Coronary artery (tissue), 2 donors: Measurements from ENCODE around the gene HECTD4.

ENCODE experiments used
- DNase-seq: peaks from one replicate; pipeline ENCODE4 v3.0.0-alpha.2; 2017; ENCODE audit warnings: low spot score
- H3K27ac ChIP-seq, 2 donors: fragments of 200-600 bp; sonication (generic); one replicate each; pipeline ENCODE4 v1.5.1; 2016 to 2019
- H3K4me3 ChIP-seq: fragments of 200-600 bp; sonication (generic); 2 replicates; pipeline ENCODE4 v1.5.1; 2016; ENCODE audit warnings: mild to moderate bottlenecking, moderate library complexity
- TF ChIP-seq, protein P1 (sequence below): fragments of 200-600 bp; sonication (generic); IDR thresholded peaks from one replicate; pipeline ENCODE4 v1.5.1; 2019; ENCODE audit warnings: antibody characterized with exemption

HECTD4 gene

GRCh38 chr12:112153893-112154219 is 228.4 kb downstream of the HECTD4 start:
- H3K4me3 ChIP-seq: no peak overlapping the region
- H3K27ac ChIP-seq: no peak overlapping the region
- TF ChIP-seq, protein P1, sequence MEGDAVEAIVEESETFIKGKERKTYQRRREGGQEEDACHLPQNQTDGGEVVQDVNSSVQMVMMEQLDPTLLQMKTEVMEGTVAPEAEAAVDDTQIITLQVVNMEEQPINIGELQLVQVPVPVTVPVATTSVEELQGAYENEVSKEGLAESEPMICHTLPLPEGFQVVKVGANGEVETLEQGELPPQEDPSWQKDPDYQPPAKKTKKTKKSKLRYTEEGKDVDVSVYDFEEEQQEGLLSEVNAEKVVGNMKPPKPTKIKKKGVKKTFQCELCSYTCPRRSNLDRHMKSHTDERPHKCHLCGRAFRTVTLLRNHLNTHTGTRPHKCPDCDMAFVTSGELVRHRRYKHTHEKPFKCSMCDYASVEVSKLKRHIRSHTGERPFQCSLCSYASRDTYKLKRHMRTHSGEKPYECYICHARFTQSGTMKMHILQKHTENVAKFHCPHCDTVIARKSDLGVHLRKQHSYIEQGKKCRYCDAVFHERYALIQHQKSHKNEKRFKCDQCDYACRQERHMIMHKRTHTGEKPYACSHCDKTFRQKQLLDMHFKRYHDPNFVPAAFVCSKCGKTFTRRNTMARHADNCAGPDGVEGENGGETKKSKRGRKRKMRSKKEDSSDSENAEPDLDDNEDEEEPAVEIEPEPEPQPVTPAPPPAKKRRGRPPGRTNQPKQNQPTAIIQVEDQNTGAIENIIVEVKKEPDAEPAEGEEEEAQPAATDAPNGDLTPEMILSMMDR: no peak
- DNase-seq: no peak

GRCh38 chr12:112153181-112153892 is 228.9 kb downstream of the HECTD4 start:
- Histone ChIP-seq H3K27ac (no peak overlapping the region), H3K4me3 (no peak overlapping the region)
- DNase-seq: no peak
- TF ChIP-seq, protein P1: no peak

GRCh38 chr12:112151766-112152541 is 230.3 kb downstream of the HECTD4 start:
- no peak overlapping the region for H3K4me3 ChIP-seq
- H3K27ac ChIP-seq: no peak overlapping the region
- DNase-seq: no peak
- TF ChIP-seq, protein P1: no peak

GRCh38 chr12:112149596-112149995 is 232.6 kb downstream of the HECTD4 start:
- no peak overlapping the region for H3K4me3 ChIP-seq
- H3K27ac ChIP-seq: no peak overlapping the region
- TF ChIP-seq, protein P1: no peak
- no peak for DNase-seq

DNA sequence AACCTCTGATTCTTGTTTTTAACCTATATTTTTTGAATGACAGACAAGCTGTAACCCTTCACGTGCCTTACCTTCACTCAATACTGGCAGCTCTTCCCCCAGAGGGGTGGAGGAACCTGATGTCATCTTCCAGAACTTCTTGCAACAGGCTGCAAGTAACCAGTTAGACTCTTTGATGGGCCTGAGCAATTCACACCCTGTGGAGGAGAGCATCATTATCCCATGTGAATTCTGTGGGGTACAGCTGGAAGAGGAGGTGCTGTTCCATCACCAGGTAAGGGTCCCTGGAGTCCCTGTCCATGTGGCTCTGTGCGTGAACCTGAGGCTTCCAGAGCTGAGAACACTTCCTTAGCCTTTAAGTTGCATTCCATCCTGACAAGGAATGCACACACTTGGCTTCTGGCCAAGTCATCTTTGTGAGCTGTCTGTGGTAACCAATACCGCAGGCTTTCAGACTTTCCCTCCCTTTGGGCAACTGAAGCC is 234.2 kb downstream of the HECTD4 start:
- DNase-seq: no peak
- no peak overlapping the region for H3K27ac ChIP-seq
- TF ChIP-seq, protein P1: no peak
- H3K4me3 ChIP-seq: no peak overlapping the region

- TF ChIP-seq, protein P1: no peak
- Histone ChIP-seq H3K27ac (no peak overlapping the region), H3K4me3 (no peak overlapping the region)
- no peak for DNase-seq
These were observed 236.1 kb downstream of the HECTD4 start for GRCh38 chr12:112146123-112146522.

- TF ChIP-seq, protein P1: no peak
- Histone ChIP-seq H3K4me3 (no peak overlapping the region), H3K27ac (no peak overlapping the region)
- no peak for DNase-seq
These were observed 241.5 kb downstream of the HECTD4 start for GRCh38 chr12:112140728-112141127.
